ENCODE measurements around the gene TAS2R40.

GRCh38 chr7:143181349-143181748 is 40.5 kb upstream of the TAS2R40 start:
- TF ChIP-seq CTCF (IDR thresholded peaks at IDR 0.05), result no peak
- no peak for TF ChIP-seq ZFX (IDR thresholded peaks at IDR 0.05; ENCODE audit: borderline replicate concordance)

All from 22Rv1 (cell line).